Measurements from ENCODE around the gene ASPM.
A peak's percentile ranks its signal among the peaks of the same experiment; 100 is the strongest.

The ASPM gene

DNA sequence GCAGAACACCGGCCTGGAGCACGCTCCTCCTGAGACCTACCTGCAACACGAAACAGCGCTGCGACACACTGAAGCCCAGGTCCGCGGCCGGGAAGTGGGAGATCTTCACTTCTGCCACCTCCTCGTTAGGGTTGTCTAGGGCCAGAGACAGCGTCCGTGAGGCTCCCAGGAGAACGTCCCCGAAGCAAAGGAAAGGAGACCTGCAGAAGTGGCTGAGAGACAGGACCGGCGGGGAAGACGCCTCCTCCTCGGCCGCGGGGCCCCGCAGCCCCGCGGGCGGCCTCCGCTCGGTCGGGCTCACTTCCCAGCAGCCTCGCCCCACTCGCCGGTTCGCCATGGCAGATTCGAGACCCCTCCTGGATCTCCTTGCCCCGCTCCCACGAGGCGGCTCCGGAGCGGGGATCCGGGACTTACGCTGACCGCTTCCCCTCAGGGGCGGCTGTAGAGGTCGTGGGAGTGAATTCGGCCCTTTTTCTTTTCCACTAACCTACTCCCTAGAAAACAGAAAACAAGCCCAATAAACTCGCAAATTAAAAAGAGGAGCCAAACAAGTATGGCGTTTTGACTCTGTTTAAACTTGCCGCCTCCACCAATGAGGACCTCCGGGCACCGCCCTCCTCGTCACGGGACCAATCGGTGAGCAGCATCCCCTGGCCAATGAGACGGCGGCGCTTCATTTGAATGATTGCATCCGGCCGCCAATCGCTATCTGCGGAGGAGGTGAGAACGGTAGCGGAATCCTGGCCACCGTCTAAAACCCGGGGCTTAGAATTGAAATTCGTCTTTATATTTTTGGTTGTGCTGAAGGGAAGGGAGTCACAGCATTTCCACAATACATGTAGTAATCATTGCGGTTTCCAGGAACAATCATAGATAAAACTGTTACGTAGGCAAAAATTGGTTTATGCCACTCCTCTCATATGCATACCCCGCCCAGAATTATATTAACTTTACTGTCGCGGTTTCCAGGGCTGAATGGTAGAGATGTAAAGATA, at the start of gene ASPM:
ASPM (minus strand) TSS at position 569 of the 995 bp plus-strand sequence; CDS start at position 337, 232 bp downstream.
- peak; percentile 81 to 91 for DNase-seq (ENCODE audit: low read depth in 2 of 2)

DNA sequence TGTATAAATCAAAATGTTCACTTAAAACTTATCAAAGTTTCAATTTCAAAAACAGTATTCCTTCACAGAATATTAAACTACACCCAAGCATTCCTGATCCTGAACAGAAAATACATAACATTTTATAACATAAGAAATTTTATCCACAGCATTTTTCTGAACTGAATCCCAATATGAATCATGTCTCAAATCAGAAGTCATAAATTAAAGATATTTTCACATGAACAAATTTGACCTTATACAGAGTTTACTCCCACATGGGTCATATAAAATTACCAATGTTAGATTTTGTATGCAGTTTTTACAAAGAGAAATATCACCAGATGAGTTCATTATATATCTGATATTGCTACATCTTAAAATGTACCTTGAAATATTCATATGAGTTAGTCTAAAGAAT, 48.6 kb upstream of the ASPM start:
- no peak for DNase-seq (ENCODE audit: low read depth in 2 of 2)

DNA sequence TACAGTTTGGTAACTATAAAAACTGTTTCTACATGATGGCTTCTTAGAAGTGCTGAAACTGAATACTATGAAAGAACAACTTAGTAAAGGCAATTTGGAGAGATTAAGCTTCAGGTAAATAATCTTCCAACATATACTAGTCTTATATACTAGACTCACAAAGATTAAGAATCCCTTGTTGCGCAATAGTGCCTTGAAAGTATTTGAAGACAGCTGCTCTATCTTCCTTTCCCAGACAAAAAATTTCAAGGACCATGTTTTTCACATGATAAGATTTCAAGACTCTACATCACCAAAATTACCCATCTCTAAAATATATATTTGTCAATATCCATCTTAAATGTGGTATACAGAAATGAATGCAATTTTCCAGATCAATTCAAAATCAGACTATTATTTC, 37.7 kb upstream of the ASPM start:
- DNase-seq (ENCODE audit: low read depth in 2 of 2), result no peak

DNA sequence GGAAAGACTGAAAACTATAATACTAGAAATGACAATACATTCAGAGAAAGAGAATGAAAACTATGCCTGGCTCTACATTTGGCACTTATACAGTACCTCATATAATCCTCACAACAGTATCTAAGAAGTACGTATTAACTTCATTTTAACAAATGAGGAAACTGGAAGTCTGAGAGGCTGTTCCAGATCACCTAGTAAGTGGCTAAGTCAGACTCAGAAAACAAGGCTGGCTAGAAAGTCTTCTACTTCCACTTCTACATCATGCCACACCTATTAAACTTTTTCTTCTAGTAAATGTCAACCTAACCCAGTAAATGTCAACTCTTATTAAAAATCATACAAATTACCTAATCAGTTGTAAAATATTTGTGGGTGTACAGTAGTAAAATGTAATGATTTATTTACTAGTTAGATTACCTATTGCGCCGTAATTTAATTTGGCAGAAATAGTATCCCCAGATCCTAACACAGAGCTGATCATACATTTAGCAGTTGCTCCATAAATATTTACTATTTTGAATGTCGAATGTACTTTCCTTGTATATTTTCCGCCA, 36.8 kb upstream of the ASPM start:
- no peak for DNase-seq (ENCODE audit: low read depth in 2 of 2)

DNA sequence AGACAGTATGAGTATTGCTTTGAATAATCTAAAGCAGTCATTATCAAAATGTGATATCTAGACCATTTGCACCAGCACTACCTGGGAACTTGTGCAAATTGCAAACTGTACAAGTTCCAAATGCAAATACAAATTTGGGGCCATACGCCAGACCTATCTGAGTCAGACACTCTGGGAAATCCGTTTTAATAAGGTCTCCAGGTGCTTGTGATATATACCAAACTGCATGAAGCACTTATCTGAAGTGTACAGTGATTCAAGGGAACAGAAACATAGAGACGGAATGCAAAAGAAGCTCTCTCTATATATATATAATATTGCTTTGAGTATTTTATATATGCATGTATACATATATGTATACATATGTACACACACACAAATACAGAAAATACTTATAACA, 36.2 kb upstream of the ASPM start:
- no peak for DNase-seq (ENCODE audit: low read depth in 2 of 2)

DNA sequence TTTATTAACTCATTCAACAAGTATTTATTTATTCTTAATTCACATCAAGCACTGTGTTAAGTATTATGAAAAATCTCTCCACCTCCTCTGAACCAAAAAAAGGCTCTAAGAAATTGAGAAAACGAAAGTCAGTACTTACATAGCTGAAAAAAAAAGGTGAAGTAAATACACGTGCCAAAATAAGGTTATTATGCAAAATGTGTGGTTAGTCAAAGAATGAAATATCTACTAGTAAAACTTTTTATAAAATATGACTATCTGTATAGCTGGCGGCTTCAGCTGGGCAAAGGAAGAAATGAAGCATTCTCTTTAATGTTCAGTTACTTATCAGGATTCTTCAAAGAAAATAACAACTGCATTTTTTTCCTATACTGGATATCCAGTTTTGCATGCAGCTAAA, 35.5 kb upstream of the ASPM start:
- DNase-seq (ENCODE audit: low read depth in 2 of 2), result no peak

DNA sequence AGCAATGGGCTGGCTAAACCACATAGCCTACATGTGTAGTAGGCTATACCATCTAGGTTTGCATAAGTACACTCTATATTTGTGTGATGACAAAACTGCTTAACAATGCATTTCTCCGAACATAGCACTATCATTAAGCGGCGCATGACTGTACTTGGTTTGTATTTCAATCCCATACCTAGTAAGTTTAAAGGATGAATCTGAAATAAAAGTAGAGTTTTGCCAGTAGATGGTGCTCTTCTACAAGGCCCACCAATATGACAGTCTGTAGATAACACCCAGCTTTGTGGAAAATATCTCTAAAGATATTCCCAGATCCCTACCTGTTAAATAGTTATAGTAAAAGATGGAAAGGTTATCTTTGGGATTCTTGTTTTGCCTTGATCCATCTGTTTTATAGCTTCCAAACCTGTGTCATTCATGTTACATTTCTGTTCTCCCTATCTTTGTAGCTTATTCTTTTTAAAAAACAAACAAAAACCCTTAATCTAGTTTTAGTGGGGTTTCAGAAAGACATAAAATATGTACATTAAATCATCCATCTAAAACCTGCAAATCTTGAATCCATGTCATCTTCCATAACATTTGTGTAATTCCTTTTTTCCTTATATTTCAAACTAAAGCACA, 33.9 kb upstream of the ASPM start:
- DNase-seq (ENCODE audit: low read depth in 2 of 2), result no peak

DNA sequence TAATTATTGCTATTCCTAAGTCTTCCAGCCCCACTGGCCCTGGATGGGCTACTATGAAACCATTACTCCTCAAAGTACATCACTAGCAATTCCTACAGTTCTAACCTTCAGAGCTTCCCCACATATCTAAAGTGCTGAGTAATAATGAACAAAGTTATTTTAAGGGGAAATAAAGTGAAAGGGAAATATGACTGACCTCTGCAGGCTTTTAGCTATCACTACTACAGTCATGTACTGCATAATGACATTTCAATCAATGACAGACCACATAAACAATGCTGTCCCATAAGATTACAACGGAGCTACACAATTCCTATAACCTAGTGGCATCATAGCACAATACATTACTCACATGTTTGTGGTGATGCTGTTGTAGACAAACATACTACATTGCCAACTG, 32.5 kb upstream of the ASPM start:
- no peak for DNase-seq (ENCODE audit: low read depth in 2 of 2)

DNA sequence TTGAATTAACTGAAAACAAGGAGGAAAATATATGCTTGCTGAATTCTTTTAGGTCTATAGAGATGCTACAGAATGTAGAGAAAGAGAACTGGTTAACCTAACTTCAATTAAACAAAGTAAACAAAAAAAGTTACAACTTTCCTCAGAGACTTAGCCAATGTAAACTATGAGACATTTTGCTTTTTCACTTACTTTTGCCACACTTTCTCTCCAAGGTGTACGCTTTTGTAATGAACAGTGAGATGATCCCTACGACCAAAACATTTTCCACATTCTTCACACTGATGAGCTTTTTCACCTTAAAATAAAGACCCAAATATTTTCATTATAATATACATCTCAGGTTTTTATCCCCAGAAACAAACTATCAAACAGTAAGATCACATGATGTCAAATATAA, 28.3 kb upstream of the ASPM start:
- no peak for DNase-seq (ENCODE audit: low read depth in 2 of 2)

DNA sequence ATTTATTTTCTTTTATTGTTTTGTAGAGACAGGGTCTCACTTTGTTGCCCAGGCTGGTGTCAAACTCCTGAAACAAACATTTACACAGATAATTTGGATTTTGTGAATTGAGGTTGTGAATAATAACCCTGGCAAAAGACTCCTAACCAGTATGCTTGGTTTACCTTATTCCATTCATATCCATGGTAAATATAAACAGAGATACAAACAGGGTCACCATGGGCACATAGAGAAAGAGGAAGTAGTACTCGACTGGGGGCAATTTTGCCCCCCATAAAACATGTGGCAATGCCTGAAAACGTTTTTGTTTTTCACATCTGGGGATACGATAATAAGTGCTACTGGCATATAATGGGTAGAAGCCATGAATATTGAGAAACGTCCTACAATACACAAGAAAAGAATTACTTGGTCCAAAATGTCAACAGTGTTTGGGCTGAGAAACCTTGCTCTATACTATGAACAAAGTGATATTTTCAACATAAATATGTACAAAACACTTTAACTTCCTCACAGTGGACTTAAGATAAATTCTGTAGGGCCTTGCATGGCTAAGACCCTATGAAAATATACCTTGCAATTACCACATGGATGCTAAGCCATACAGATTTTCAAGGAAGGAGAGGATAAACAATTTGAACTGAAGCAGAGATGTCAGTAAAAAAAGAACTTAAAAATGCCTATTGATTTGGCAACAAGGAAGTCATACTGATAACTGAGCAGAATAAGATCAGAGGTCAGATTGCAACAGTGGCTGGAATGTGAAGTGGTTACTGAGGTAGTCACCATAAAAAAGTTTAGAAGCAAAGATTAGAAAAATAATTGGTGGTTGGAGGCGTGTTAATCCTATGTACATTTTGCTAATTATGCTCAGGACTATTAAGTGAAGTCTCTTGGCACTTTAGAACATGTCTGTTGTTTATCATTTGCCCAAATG, 27.4 kb upstream of the ASPM start:
- DNase-seq (ENCODE audit: low read depth in 2 of 2), result no peak

- DNase-seq (ENCODE audit: low read depth in 2 of 2), result no peak
These were observed 25.1 kb upstream of the ASPM start for GRCh38 chr1:197171531-197171930.

GRCh38 chr1:197170538-197170937, 24.1 kb upstream of the ASPM start:
- DNase-seq (ENCODE audit: low read depth in 2 of 2), result no peak

DNA sequence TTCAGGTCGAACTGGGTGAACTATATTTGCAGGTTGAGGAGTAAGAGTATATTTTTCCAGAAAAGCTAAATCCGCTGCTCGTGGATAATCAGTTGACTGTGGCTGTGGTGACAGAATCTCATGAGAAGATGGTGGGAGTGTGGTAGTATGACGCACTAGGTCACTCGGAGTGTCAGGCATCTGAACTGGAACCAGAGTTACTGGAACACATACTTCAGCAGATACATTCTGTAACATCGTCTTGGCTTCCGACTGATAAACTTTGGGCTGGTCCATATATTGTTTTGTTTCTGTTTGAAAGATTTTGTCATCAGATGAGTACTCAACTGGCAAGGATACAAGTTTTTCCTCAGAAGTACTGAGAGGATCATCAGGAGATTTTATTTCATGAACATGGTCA, 13.0 kb upstream of the ASPM start:
- DNase-seq (ENCODE audit: low read depth in 2 of 2), result no peak

DNA sequence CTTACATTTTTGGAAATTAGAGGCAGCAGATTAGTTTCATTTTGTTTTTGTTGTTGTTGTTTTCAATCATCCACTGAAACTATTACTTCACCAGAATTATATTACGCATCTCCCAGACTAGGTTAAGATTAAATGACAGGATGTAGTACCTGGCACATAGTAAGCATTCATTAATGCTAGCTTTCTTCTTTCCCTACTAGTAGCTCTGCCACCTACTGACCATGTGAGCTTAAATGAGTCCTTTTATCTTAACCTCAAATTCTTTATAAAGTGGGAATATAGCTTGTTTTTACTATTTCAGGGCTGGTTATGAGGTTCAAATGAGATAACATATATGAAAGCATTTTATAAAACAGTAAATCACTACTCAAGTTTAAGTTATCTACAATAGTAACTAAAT, 10.2 kb upstream of the ASPM start:
- DNase-seq (ENCODE audit: low read depth in 2 of 2), result no peak

GRCh38 chr1:197152662-197153061, 6.2 kb upstream of the ASPM start:
- no peak for DNase-seq (ENCODE audit: low read depth in 2 of 2)

DNA sequence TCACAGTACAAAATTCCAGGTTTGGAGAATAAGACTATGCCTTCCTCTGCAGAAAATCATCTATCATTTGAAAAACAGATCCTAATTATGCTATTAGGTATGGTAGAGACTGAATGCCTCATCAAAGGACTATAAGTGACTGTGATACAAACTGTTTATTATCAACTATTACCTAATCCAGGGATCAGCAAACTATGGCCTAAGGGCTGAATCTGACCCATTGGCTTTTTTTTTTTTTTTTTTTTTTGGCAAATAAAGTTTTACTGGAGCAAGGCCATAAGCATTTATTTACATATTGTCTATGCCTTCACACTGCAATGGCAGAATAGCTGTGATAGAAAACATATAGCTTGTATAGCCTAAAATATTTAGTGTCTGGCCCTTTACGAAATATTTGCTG, 4.7 kb upstream of the ASPM start:
- no peak for DNase-seq (ENCODE audit: low read depth in 2 of 2)

- DNase-seq (ENCODE audit: low read depth in 2 of 2), result no peak
These were observed 4.0 kb upstream of the ASPM start for GRCh38 chr1:197150336-197151005.

GRCh38 chr1:197149340-197149739, 2.9 kb upstream of the ASPM start:
- DNase-seq (ENCODE audit: low read depth in 2 of 2), result no peak

DNA sequence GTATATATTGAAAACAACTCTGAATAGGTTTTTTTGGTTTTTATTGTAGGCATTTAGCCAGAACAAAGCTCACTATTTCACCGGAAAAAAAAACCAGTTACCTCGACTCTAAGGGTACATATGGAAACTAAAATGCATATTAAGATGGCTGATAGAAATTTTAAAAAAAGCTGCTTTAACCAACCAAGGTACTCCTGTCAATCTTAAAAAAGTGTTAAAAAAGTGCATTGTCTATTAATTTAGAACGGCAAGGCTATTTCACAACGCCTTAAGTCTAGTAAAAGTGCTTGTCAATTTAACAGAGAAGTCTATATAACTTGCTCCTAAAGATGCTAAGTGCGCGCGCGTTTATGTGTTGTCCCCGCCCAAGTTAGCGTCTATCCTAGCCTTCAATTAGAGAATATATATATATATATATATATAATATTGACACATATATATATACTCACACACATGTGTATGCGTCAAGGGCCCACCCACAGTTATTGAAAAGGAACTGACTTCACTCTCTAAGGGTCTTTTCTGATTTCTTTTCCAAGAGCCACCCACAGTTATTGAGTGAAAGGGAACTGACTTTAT, 934 bp downstream of the ASPM start:
- no peak for DNase-seq (ENCODE audit: low read depth in 2 of 2)

DNA sequence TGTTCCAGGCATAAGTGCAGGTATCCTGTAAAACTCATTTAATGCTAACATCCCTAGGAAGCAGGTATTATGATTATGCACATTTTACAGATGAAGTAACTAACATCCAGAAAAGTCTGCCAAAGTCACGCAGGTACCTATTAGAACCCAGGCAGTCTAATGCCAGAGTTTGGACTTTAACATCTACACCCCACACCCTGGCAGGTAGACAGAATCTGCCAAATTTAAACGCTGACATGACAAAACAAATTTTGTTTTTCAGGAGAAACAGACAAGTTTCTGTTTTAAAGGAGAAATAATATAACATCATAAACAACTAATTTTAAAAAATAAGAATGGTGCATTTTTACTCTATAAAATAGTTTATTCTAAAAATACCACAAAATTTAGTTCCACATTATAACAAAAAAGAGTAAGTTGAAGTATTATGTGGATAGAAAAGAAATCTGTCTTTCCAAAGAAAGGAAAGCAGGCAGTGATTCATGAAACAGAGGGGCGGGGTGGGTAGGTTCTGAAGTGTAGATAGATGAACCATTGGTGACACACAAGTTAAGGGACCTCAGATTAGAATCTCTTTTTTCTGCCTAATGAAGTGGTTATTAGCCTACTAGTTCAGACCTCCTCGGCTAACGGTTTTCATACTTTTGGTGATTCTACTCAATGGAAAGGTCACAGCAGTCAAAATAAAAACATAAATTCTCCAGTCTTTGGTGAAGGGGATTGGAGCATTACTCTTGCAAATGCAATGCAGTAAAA, 1.7 kb downstream of the ASPM start:
- no peak for DNase-seq (ENCODE audit: low read depth in 2 of 2)

All from stimulated activated CD8-positive, alpha-beta memory T cell treated with anti-CD3 and anti-CD28 coated beads, Interleukin-2, amount 100 ng/mL, for 1 hour (primary cell).